Stomach (tissue), 9 donors: ENCODE data around the gene TBC1D9B. TPM values are rescaled to one million over a fixed set of nuclear protein-coding genes. Genes with fewer than 3 reads are reported as not detected.

Experiments used
- DNase-seq, 2 donors: peaks; one replicate each; pipeline versions ENCODE4 v3.0.0 to v3.0.0-alpha.2; 2013 to 2019
- H3K27ac ChIP-seq, 5 donors: fragments of 200-600 bp in 4 of 5; sonication (generic) in 4 of 5; one replicate each; pipeline ENCODE4 v1.5.1; 2013 to 2019; ENCODE audit warnings: mild to moderate bottlenecking in 1 of 5, moderate library complexity in 1 of 5
- H3K27me3 ChIP-seq, 3 donors: fragments of 200-600 bp; sonication (generic); one replicate each; pipeline ENCODE4 v1.5.1; 2017 to 2019; ENCODE audit warnings: mixed run types in 1 of 3
- H3K36me3 ChIP-seq, 4 donors: fragments of 200-600 bp; sonication (generic); 1 replicate in 3 of 4; 2 replicates in 1 of 4; pipeline ENCODE4 v1.5.1; 2016 to 2019
- H3K4me1 ChIP-seq, 4 donors: fragments of 200-600 bp; sonication (generic); one replicate each; pipeline ENCODE4 v1.5.1; 2016 to 2019
- H3K4me3 ChIP-seq, 4 donors: fragments of 200-600 bp; sonication (generic) in 3 of 4; one replicate each; pipeline ENCODE4 v1.5.1; 2016 to 2019; ENCODE audit warnings: mild to moderate bottlenecking in 1 of 4
- H3K9me3 ChIP-seq, 4 donors: fragments of 200-600 bp; sonication (generic); one replicate each; pipeline ENCODE4 v1.5.1; 2016 to 2019
- EP300 ChIP-seq: sonication (generic); formaldehyde crosslinking; IDR thresholded peaks from one replicate; pipeline ENCODE4 v1.6.1; 2017; ENCODE audit warnings: antibody characterized with exemption
- POLR2A ChIP-seq, 4 donors: fragments of 450-650 bp; IDR thresholded peaks; one replicate each; pipeline ENCODE4 v1.6.1; 2016; ENCODE audit warnings: antibody characterized with exemption in 4 of 4, control low read depth in 2 of 4, mild to moderate bottlenecking in 1 of 4, moderate library complexity in 1 of 4
- POLR2AphosphoS5 ChIP-seq, 3 donors: sonication (generic); formaldehyde crosslinking; IDR thresholded peaks; one replicate each; pipeline ENCODE4 v1.6.1; 2016; ENCODE audit warnings: antibody characterized with exemption in 3 of 3
- WGBS, 5 donors: extraction: QIAGEN DNeasy Blood & Tissue Kit in 3 of 5; methylation state at CpG; one replicate each; pipeline versions ENCODE4 v1.1.5 to v1.1.7; 2013 to 2018; 5-methylcytosine and 5-hydroxymethylcytosine counted together
- intact Hi-C: fragments of 100-400 bp; cut with DNase I; formaldehyde crosslinking; loops from one replicate; pipeline ENCODE4 v1.15.1; 2023; ENCODE audit warnings: low total_unique reads
- polyA plus RNA-seq, 3 donors: library from polyadenylated mRNA; stranded (reverse); fragments of 200-250 nt; gene quantifications; one replicate each; pipeline ENCODE4 v1.2.3, GENCODE V29; 2013
- total RNA-seq, 5 donors: library from RNA; depleted of rRNA; stranded (reverse); fragments of >200 nt; gene quantifications; one replicate each; pipeline versions ENCODE4 v1.1.0 to v1.2.3, GENCODE V29; 2014 to 2016
- TF ChIP-seq, protein P1 (sequence below), 7 experiments: fragments of 450-650 bp in 4 of 7; fragments of 200-600 bp in 3 of 7; sonication (generic) in 3 of 7; IDR thresholded peaks; one replicate each; pipeline ENCODE4 v1.5.1; 2016 to 2019; ENCODE audit warnings: antibody characterized with exemption in 7 of 7, control low read depth in 2 of 7, mild to moderate bottlenecking in 1 of 7
- donor health status: healthy with polysubstance abuse.
- donor health status: Bipolar disorder and iron deficiency.
- donor health status: healthy.

TBC1D9B gene
- total and polyA plus RNA-seq, 8 donors, result 29.9 to 260 (median 60.1) TPM

DNA sequence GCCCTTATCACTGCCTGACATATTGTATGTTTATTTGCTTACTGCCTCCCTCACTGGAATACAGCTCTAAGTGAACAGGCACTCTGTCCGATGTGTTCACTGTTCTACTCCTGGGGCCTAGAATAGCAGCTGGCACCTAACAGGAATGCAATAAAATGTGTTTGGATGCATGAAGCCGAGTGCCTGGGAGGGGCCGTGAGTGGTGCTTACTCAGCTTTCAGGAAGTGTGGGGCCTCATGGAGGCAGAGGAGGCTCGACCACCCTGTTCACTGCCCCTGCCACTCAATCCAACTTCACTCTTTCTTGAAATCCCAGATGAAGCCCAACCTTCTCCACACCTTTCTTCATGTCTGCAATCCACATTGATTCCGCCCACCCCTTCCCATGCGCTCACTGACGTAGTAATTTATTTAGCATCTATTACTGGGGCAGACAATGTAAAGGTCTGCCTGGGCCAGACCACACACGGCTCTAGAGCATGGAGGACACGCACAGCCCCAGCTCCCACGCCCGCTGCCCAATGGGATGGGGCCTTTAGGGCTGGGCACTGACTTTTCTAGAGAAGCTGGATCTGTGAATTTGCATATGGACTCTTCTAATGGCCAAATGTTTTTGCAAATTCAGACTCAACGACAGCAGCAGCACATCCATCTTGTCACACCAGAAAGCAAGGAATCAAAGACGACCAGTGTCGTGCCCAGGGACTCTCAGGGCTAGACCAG is 21.3 kb downstream of the TBC1D9B start:
- no peak for DNase-seq
- Histone ChIP-seq H3K36me3 (peaks cover 56 to 99% (median 91%) of the 10 kb centered on the region in 4 donors), H3K4me3 (no peak overlapping the region), H3K9me3 (peaks cover 0 to 24% (median 12%) of the 10 kb centered on the region in 4 donors), H3K27me3 (no peaks in the 10 kb centered on the region), H3K4me1 (no peaks in the 10 kb centered on the region), H3K27ac (no peak overlapping the region)
- WGBS, 5 donors, result 88 to 95% (median 90%) methylated on average over 14 of the region's 14 CpGs
- intact Hi-C loops, result no loop called here
- TF ChIP-seq POLR2AphosphoS5 (IDR thresholded peaks at IDR 0.05), result no peak
- no peak for TF ChIP-seq POLR2A (IDR thresholded peaks at IDR 0.05)
- no peak for TF ChIP-seq EP300
- TF ChIP-seq, protein P1, sequence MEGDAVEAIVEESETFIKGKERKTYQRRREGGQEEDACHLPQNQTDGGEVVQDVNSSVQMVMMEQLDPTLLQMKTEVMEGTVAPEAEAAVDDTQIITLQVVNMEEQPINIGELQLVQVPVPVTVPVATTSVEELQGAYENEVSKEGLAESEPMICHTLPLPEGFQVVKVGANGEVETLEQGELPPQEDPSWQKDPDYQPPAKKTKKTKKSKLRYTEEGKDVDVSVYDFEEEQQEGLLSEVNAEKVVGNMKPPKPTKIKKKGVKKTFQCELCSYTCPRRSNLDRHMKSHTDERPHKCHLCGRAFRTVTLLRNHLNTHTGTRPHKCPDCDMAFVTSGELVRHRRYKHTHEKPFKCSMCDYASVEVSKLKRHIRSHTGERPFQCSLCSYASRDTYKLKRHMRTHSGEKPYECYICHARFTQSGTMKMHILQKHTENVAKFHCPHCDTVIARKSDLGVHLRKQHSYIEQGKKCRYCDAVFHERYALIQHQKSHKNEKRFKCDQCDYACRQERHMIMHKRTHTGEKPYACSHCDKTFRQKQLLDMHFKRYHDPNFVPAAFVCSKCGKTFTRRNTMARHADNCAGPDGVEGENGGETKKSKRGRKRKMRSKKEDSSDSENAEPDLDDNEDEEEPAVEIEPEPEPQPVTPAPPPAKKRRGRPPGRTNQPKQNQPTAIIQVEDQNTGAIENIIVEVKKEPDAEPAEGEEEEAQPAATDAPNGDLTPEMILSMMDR (IDR thresholded peaks at IDR 0.05), result no peak

DNA sequence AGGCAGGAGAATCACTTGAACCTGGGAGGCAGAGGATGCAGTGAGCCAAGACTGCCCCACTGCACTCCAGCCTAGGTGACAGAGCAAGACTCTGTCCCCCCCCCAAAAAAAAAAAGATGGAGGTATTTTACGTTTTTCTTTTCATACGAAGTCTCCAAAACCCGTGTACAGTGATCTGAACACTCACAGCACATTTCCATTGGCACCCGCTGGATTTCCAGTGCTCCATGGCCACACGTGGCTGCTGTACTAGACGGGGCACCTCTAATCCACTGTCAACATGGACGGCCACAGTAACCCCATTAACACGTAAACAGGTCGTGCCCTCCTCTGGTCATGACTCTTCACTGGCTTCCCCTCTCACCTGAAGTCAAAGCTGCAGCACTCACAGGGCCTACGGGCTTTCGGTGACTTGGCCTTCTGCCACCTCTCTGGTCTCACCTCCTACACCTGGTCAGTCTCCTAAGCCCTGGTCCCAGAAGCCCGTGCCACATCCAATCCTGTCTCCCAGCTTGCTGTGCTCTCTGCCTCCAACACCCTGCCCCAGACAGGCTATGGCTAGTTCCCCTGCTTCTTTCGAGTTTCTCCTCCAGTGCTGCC is 22.1 kb downstream of the TBC1D9B start:
- H3K36me3 ChIP-seq, result peaks cover 49 to 99% (median 90%) of the 10 kb centered on the region in 4 donors
- intact Hi-C loops, result no loop called here
- 93 to 97% (median 96%) methylated on average over 13 of the region's 13 CpGs for WGBS, 5 donors
- no peaks in the 10 kb centered on the region for H3K4me1 ChIP-seq
- H3K9me3 ChIP-seq, result peaks cover 0 to 24% (median 12%) of the 10 kb centered on the region in 4 donors
- TF ChIP-seq POLR2AphosphoS5 (IDR thresholded peaks at IDR 0.05) (no peak), POLR2A (IDR thresholded peaks at IDR 0.05) (no peak), EP300 (no peak)
- TF ChIP-seq, protein P1 (IDR thresholded peaks at IDR 0.05), result no peak
- no peak overlapping the region for H3K4me3 ChIP-seq
- H3K27me3 ChIP-seq, result no peaks in the 10 kb centered on the region
- H3K27ac ChIP-seq, result no peak overlapping the region
- no peak for DNase-seq

DNA sequence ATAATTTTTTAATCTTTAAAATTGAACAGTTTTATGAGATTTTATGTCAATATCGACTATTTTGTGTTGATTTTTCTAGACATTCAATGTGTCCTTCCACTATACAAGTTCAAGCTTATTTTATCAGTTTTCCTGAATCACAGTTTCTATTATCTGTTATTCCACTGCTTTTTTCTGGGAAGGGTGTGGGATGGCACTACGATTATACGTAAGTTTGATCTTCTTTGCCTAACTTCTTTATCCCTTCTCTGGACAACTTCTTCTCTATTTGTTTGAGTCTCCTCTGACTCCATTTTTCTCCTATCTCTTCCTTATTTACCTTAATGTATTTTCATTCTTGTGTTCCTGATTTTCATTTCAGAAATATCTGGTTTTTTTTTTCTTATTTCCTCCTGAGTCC is 24.5 kb downstream of the TBC1D9B start:
- Histone ChIP-seq H3K4me3 (no peak overlapping the region), H3K27ac (no peak overlapping the region), H3K27me3 (no peaks in the 10 kb centered on the region), H3K9me3 (peaks cover 0 to 24% (median 12%) of the 10 kb centered on the region in 4 donors), H3K36me3 (peaks cover 49 to 99% (median 90%) of the 10 kb centered on the region in 4 donors), H3K4me1 (no peaks in the 10 kb centered on the region)
- DNase-seq, result no peak
- WGBS, 5 donors, result 98 to 99% (median 99%) methylated on average over 3 of the region's 3 CpGs
- intact Hi-C loops, result no loop called here
- TF ChIP-seq POLR2AphosphoS5 (IDR thresholded peaks at IDR 0.05) (no peak), POLR2A (IDR thresholded peaks at IDR 0.05) (no peak), EP300 (no peak)
- TF ChIP-seq, protein P1 (IDR thresholded peaks at IDR 0.05), result no peak

DNA sequence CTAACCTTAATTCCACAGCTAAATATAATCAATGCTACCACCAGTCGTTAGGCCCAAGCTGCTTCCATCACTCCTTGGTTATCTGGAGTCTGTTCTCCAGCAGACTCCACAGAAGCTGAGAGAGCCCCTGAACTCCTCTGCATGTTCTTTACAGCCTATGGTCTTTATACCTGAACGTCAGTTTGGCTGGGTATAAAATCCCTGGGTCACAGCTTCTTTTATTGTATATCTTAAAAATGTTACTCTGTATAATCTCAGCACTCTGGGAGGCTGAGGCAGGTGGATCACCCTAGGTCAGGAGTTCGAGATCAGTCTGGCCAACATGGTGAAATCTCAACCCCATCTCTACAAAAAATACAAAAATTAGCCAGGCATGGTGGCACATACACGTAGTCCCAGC is 25.4 kb downstream of the TBC1D9B start:
- no peak for DNase-seq
- Histone ChIP-seq H3K27me3 (no peaks in the 10 kb centered on the region), H3K9me3 (peaks cover 0 to 24% (median 12%) of the 10 kb centered on the region in 4 donors), H3K36me3 (peaks cover 41 to 97% (median 90%) of the 10 kb centered on the region in 4 donors), H3K27ac (no peak overlapping the region), H3K4me3 (no peak overlapping the region), H3K4me1 (no peaks in the 10 kb centered on the region)
- intact Hi-C loops, result no loop called here
- WGBS, 5 donors, result 75 to 98% (median 90%) methylated on average over 4 of the region's 4 CpGs
- no peak for TF ChIP-seq EP300
- no peak for TF ChIP-seq POLR2A (IDR thresholded peaks at IDR 0.05)
- TF ChIP-seq POLR2AphosphoS5 (IDR thresholded peaks at IDR 0.05), result no peak
- TF ChIP-seq, protein P1 (IDR thresholded peaks at IDR 0.05), result no peak
